K562 treated with DMSO at 1 percent for 4 hours (cell line): Measurements from ENCODE around the gene FNDC11. TPM values are rescaled to one million over a fixed set of nuclear protein-coding genes. Genes with fewer than 3 reads are reported as not detected.

Experiments used
- total RNA-seq: library from RNA; unstranded; fragments of 300-600 nt; gene quantifications from 2 replicates; pipeline ENCODE4 v1.2.3, GENCODE V29; 2022; ENCODE audit not compliant: insufficient read depth

Gene FNDC11, protein sequence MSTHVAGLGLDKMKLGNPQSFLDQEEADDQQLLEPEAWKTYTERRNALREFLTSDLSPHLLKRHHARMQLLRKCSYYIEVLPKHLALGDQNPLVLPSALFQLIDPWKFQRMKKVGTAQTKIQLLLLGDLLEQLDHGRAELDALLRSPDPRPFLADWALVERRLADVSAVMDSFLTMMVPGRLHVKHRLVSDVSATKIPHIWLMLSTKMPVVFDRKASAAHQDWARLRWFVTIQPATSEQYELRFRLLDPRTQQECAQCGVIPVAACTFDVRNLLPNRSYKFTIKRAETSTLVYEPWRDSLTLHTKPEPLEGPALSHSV
- total RNA-seq: 0.27 TPM in 1 of 2 replicates, not detected in the other

DNA sequence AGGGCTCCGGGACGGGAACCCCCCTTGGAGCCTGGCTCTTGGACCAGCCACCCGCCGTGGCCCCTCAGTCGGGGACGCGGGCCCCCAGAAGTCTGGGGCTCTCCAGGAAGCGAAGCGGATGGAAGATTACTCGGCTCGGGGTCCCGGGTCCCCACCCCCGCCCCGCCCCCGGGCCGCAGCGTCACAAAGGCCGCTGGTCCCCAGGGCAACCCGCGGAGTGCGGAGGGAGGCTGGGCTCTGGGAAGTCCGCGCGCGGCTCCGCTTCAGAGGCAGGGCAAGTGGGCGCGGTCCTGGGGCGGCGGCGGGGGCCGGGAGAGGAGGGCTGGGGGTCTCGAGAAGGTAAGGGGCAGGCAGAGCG lies at the start of gene FNDC11:
Gene FNDC11, plus strand, starts transcription at position 227 of the 358 bp plus-strand sequence. CDS start 1,505 bp downstream, outside the sequence.

DNA sequence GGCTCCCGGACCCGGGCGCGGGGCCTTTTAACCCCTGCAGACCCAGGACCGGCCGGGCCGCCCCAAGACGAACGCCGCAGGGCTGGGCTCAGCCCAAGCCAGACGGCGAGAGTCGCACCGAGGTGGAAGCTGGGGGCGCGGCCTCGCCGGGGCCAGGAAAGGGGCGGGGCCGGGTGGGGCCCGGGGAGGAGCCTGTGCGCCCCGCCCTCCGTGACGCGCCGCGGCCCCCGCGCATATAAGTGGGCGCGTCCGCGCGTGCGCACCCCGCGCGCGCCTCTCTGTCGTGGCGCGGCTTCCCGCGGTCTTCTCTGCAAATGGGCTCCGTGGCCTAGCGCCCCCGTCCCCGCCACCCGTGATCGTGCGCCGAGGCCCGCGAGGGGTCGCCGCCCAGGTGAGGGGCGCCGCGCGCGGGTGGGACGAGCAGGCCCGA lies 33.4 kb upstream of the FNDC11 start, which contains the start of gene PPDPF:
Gene PPDPF, plus strand, starts transcription at position 262 of the 430 bp plus-strand sequence. CDS start 544 bp downstream, outside the sequence.

DNA sequence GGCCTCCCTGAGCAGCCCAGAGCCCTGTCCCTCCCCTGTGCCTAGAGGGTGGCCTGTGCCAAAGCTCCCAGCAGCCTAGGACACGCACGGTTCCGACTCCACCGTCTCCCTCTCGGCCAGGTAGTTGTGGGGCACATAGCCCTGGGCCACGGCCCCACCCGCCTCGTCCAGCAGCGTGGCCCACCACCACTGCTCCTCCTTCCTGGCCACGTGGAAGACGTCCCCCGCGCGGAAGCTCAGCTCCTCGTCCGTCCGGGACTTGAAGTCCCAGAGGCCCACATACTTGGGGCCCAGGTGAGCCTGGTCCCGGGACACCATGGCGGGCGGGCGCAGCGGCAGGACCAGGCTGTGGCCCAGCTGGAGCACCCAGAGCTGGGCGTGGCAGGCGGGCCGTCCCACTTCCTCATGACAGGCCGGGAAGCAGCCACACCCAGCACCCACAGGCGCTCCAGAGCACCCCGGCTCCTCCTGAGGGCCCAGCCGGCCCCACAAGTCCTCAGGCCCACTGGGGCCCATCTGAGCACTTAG lies 16.9 kb upstream of the FNDC11 start, which contains the start of gene PTK6:
Gene PTK6, minus strand, starts transcription at position 380 of the 528 bp plus-strand sequence. Its CDS starts 62 bp downstream, at position 318.

DNA sequence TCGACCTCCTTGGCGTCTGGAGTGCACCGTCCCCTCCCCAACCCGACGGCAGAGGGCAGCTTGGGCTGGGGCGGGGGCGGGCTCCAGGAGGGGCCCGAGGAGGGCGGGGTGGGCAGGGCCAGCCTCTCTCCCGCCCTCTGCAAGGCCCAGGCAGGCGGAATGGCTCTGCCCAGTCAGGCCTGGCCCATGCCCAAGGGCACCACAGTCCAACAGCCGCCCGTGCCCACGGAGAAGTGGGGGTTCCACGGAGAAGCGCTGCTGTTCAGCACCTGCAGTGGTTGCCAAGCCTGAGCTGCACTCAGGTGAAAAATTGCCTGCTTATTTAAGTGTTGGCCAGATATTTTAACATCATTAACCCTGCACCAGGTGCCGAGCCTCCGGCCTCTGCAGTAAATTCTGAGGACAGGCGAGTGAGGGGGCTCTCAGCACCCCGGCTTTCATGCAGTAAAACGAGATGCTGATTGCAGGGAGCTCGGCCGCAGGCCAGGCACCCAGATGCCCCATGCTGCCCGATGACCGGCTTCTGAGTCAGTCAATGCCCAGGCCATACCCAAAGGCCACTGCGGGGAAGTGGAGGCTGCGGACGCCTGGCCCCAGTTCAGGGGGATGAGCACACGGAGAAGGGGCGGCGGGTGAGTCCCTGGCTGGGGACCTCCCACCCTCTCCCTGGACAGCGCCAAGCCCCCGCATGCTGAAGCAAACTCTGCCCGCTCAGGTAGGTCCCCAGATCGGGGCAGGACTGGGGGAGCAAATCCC lies 6.1 kb upstream of the FNDC11 start, which contains the start of gene SRMS:
Gene SRMS, minus strand, starts transcription at position 25 of the 756 bp plus-strand sequence. CDS start 286 bp downstream, outside the sequence.

DNA sequence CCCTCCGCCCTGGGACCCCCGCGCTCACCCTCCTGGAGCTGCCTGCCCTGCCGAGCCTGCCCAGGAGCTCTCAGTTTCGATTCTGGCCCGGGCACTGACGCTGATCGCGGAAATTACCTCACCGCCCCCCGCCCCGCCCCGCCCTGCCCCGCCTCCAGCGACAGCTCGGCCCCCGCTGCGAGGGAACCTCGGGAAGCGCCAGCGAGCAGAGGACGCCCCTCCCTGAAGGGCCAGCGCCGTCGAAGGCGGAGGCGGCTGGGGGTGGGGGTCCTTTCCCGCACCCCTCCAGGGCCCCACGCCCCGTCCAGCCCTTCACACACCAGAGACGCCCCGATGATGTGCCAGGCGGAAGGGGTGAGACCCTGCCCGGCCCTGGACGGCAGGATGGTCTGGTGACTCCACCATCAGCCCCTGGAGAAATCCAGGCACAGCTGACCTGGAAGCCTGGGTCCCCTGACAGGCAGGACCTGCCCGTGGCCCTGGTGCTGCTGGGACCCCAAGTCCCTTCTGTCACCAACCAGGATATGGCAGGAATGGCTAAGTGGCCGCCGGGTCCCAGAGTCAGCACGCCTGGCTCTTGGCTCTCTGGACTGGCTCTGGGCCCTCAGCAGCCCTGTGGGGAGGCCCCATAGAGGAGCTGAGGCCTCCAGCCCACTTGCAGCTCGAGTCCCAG lies 20.3 kb downstream of the FNDC11 start, which contains the start of gene HELZ2:
Gene HELZ2, minus strand, starts transcription at position 84 of the 673 bp plus-strand sequence. CDS start 1,854 bp downstream, outside the sequence.

Other genes with a start within 250 kb of the FNDC11 start
- gene CHRNA4, start 192.8 kb upstream of the FNDC11 start, total RNA-seq: not detected in 2 replicates
- not detected in 2 replicates for gene KCNQ2, start 81.5 kb upstream of the FNDC11 start, total RNA-seq
- gene EEF1A2, start 55.1 kb upstream of the FNDC11 start, total RNA-seq: 79.2 and 82.8 TPM in 2 replicates
- gene PPDPF, start 33.4 kb upstream of the FNDC11 start, total RNA-seq: 97.8 and 102 TPM in 2 replicates
- not detected in 2 replicates for gene PTK6, start 16.8 kb upstream of the FNDC11 start, total RNA-seq
- gene SRMS, start 6.4 kb upstream of the FNDC11 start, total RNA-seq: not detected in 2 replicates
- 26.0 and 31.7 TPM in 2 replicates for gene HELZ2, start 20.1 kb downstream of the FNDC11 start, total RNA-seq
- 9.0 and 9.1 TPM in 2 replicates for gene GMEB2, start 72.9 kb downstream of the FNDC11 start, total RNA-seq
- 12.4 and 14.0 TPM in 2 replicates for gene STMN3, start 99.3 kb downstream of the FNDC11 start, total RNA-seq
- 8.6 TPM in 2 replicates for gene RTEL1, start 104.2 kb downstream of the FNDC11 start, total RNA-seq
- gene TNFRSF6B, start 142.5 kb downstream of the FNDC11 start, total RNA-seq: 1.6 and 2.7 TPM in 2 replicates
- gene ARFRP1, start 153.8 kb downstream of the FNDC11 start, total RNA-seq: 25.5 and 28.4 TPM in 2 replicates
- gene ZGPAT, start 153.9 kb downstream of the FNDC11 start, total RNA-seq: 7.8 and 13.9 TPM in 2 replicates
- 13.3 and 13.4 TPM in 2 replicates for gene LIME1, start 182.5 kb downstream of the FNDC11 start, total RNA-seq
- gene SLC2A4RG, start 185.6 kb downstream of the FNDC11 start, total RNA-seq: 33.3 and 40.7 TPM in 2 replicates